Neural cell (in vitro differentiated cells): ENCODE measurements around the gene LOXHD1. TPM values are rescaled to one million over a fixed set of nuclear protein-coding genes. Genes with fewer than 3 reads are reported as not detected.

ENCODE experiments used
- H2AFZ ChIP-seq: fragments of 200-600, 300-800 bp; sonication (generic), shearing (Covaris generic); 2 replicates; pipeline ENCODE4 v1.6.0; 2014; ENCODE audit warnings: low read depth, mild to moderate bottlenecking, antibody characterized with exemption, low read length, moderate library complexity
- H3F3A ChIP-seq: fragments of 200-600 bp; shearing (Covaris generic); 2 replicates; pipeline ENCODE4 v1.6.1; 2016; ENCODE audit warnings: mild to moderate bottlenecking, moderate library complexity, mixed read lengths, antibody characterized with exemption, low read length; ENCODE audit not compliant: insufficient read depth, poor library complexity, severe bottlenecking
- H3K27ac ChIP-seq: fragments of 200-600, 300-800 bp; sonication (generic), shearing (Covaris generic); 2 replicates; pipeline ENCODE4 v1.5.1; 2014; ENCODE audit warnings: mild to moderate bottlenecking, low read length, moderate library complexity
- H3K27me3 ChIP-seq: fragments of 300-800, 200-600 bp; sonication (generic), shearing (Covaris generic); 2 replicates; pipeline ENCODE4 v1.6.0; 2014; ENCODE audit warnings: mild to moderate bottlenecking, low read depth, low read length, moderate library complexity; ENCODE audit not compliant: insufficient read depth
- H3K36me3 ChIP-seq: fragments of 300-800, 200-600 bp; sonication (generic), shearing (Covaris generic); 2 replicates; pipeline ENCODE4 v1.5.1; 2014; ENCODE audit warnings: mild to moderate bottlenecking, antibody characterized with exemption, low read length, moderate library complexity; ENCODE audit not compliant: insufficient read depth
- H3K4me2 ChIP-seq: fragments of 300-800, 200-600 bp; sonication (generic), shearing (Covaris generic); 2 replicates; pipeline ENCODE4 v1.6.0; 2014; ENCODE audit warnings: mild to moderate bottlenecking, low read length
- H3K4me3 ChIP-seq: fragments of 300-800, 200-600 bp; sonication (generic), shearing (Covaris generic); 2 replicates; pipeline ENCODE4 v1.5.1; 2014; ENCODE audit warnings: mild to moderate bottlenecking, low read length, moderate library complexity
- H3K79me2 ChIP-seq: fragments of 200-600 bp; shearing (Covaris generic); replicated peaks from 2 replicates; pipeline ENCODE4 v1.6.0; 2014; ENCODE audit warnings: mild to moderate bottlenecking, low read length, moderate library complexity; ENCODE audit not compliant: insufficient read depth
- H3K9ac ChIP-seq: fragments of 300-800, 200-600 bp; sonication (generic), shearing (Covaris generic); 2 replicates; pipeline ENCODE4 v1.6.1; 2016; ENCODE audit warnings: mild to moderate bottlenecking, low read length, mixed read lengths
- H3K9me2 ChIP-seq: fragments of 200-600 bp; shearing (Covaris generic); 2 replicates; pipeline ENCODE4 v1.6.1; 2016; ENCODE audit warnings: mild to moderate bottlenecking, low read length, mixed read lengths; ENCODE audit not compliant: insufficient read depth
- H3K9me3 ChIP-seq: fragments of 200-600, 300-800 bp; sonication (generic), shearing (Covaris generic); 2 replicates; pipeline ENCODE4 v1.6.1; 2016; ENCODE audit warnings: mild to moderate bottlenecking, mixed run types, low read length, moderate library complexity, mixed read lengths
- H4K20me1 ChIP-seq: fragments of 200-600 bp; shearing (Covaris generic); 2 replicates; pipeline ENCODE4 v1.6.1; 2016; ENCODE audit warnings: mild to moderate bottlenecking, mixed run types; ENCODE audit not compliant: insufficient read depth
- CTCF ChIP-seq: fragments of 450-650 bp; IDR thresholded peaks from 2 replicates; pipeline ENCODE4 v1.5.1; 2014; ENCODE audit warnings: antibody characterized with exemption, mild to moderate bottlenecking, moderate library complexity; ENCODE audit not compliant: poor library complexity, severe bottlenecking
- EP300 ChIP-seq: fragments of 450-650 bp; conservative IDR thresholded peaks from 2 replicates; pipeline ENCODE4 v1.6.1; 2014; ENCODE audit warnings: antibody characterized with exemption, mild to moderate bottlenecking, moderate library complexity; ENCODE audit not compliant: poor library complexity, severe bottlenecking
- EZH2 ChIP-seq: fragments of 200-600, 300-800 bp; shearing (Covaris generic), sonication (generic); IDR thresholded peaks from 2 replicates; pipeline ENCODE4 v1.6.1; 2014; ENCODE audit warnings: antibody characterized with exemption, low read length, borderline replicate concordance, mild to moderate bottlenecking; ENCODE audit not compliant: insufficient read depth, poor library complexity, severe bottlenecking
- MXI1 ChIP-seq: fragments of 450-650 bp; conservative IDR thresholded peaks from 2 replicates; pipeline ENCODE4 v1.6.1; 2014; ENCODE audit warnings: antibody characterized with exemption, mild to moderate bottlenecking; ENCODE audit not compliant: poor library complexity, severe bottlenecking
- POLR2AphosphoS5 ChIP-seq: IDR thresholded peaks from 2 replicates; pipeline ENCODE4 v1.6.1; 2012
- RAD21 ChIP-seq: fragments of 450-650 bp; conservative IDR thresholded peaks from 2 replicates; pipeline ENCODE4 v1.6.1; 2014; ENCODE audit warnings: antibody characterized with exemption, mild to moderate bottlenecking, moderate library complexity
- REST ChIP-seq: IDR thresholded peaks from 2 replicates; pipeline ENCODE4 v1.6.1; 2012; ENCODE audit warnings: borderline replicate concordance
- SMC3 ChIP-seq: fragments of 450-650 bp; conservative IDR thresholded peaks from 2 replicates; pipeline ENCODE4 v1.6.1; 2014; ENCODE audit warnings: antibody characterized with exemption, mild to moderate bottlenecking, moderate library complexity; ENCODE audit not compliant: poor library complexity
- TAF1 ChIP-seq: IDR thresholded peaks from 2 replicates; pipeline ENCODE4 v1.6.1; 2012; ENCODE audit warnings: low read depth
- polyA plus RNA-seq: library from polyadenylated mRNA; depleted of rRNA; stranded (reverse); fragments of >200 nt; gene quantifications from 2 replicates; pipeline ENCODE4 v1.2.3, GENCODE V29; 2014

The LOXHD1 gene
- polyA plus RNA-seq, 1 donor from 2014 or later: not detected

- no peaks in the 10 kb centered on the region for H3K9me2 ChIP-seq
- no peaks in the 10 kb centered on the region for H3K27me3 ChIP-seq
- no peaks in the 10 kb centered on the region for H3F3A ChIP-seq
- H3K9me3 ChIP-seq: no peaks in the 10 kb centered on the region
- TF ChIP-seq REST (no peak), RAD21 (no peak), POLR2AphosphoS5 (no peak), TAF1 (no peak)
- no peak overlapping the region for H2AFZ ChIP-seq
- no peak overlapping the region for H3K4me3 ChIP-seq
- no peak overlapping the region for H3K9ac ChIP-seq
- H3K79me2 ChIP-seq: no peaks in the 10 kb centered on the region
- H4K20me1 ChIP-seq: no peaks in the 10 kb centered on the region
- H3K4me2 ChIP-seq: no peak overlapping the region
- H3K36me3 ChIP-seq: no peaks in the 10 kb centered on the region
- H3K27ac ChIP-seq: no peak overlapping the region
Measured at GRCh38 chr18:46623541-46623940, 33.5 kb downstream of the LOXHD1 start.

GRCh38 chr18:46622999-46623398 lies 34.0 kb downstream of the LOXHD1 start:
- Histone ChIP-seq H2AFZ (no peak overlapping the region), H3F3A (no peaks in the 10 kb centered on the region), H3K9me3 (no peaks in the 10 kb centered on the region), H3K79me2 (no peaks in the 10 kb centered on the region), H3K9me2 (no peaks in the 10 kb centered on the region), H3K27me3 (no peaks in the 10 kb centered on the region), H3K36me3 (no peaks in the 10 kb centered on the region), H3K9ac (no peak overlapping the region), H4K20me1 (no peaks in the 10 kb centered on the region), H3K4me3 (no peak overlapping the region), H3K4me2 (no peak overlapping the region), H3K27ac (no peak overlapping the region)
- TF ChIP-seq SMC3 (peak; percentile 79), MXI1 (no peak), CTCF (peak; percentile 71), TAF1 (no peak), REST (no peak), EZH2 (no peak), POLR2AphosphoS5 (no peak), RAD21 (peak; percentile 74), EP300 (no peak)
